ENCODE data around the gene UBE2D3.

- no peak for TF ChIP-seq POLR2AphosphoS5 (IDR thresholded peaks at IDR 0.05; ENCODE audit: borderline replicate concordance, low read depth, low read length)
- no peak for TF ChIP-seq EZH2 (IDR thresholded peaks at IDR 0.05)
- TF ChIP-seq FOXP2 (optimal IDR thresholded peaks at IDR 0.05; ENCODE audit: control extremely low read depth, extremely low read length, insufficient read depth), result no peak
These were observed 41.1 kb downstream of the UBE2D3 start for GRCh38 chr4:102786279-102786678.
